C4-2B (cell line): ENCODE measurements around the gene CRTC3.

Source experiments
- H3K27ac ChIP-seq: fragments of 450-650 bp; 2 replicates; pipeline ENCODE4 v1.5.1; 2017
- CTCF ChIP-seq: fragments of 450-650 bp; conservative IDR thresholded peaks from 2 replicates; pipeline ENCODE4 v1.5.1; 2017; ENCODE audit warnings: mild to moderate bottlenecking
- ZFX ChIP-seq: fragments of 450-650 bp; IDR thresholded peaks from 2 replicates; pipeline ENCODE4 v1.6.1; 2017

The CRTC3 gene

GRCh38 chr15:90489514-90489913, 40.2 kb upstream of the CRTC3 start:
- H3K27ac ChIP-seq, result peak overlapping the region; percentile 35
- TF ChIP-seq CTCF, result no peak
- no peak for TF ChIP-seq ZFX

GRCh38 chr15:90489944-90490343, 39.8 kb upstream of the CRTC3 start:
- no peak for TF ChIP-seq CTCF
- no peak for TF ChIP-seq ZFX
- H3K27ac ChIP-seq, result no peak overlapping the region

- TF ChIP-seq ZFX, result no peak
- no peak for TF ChIP-seq CTCF
Observed at GRCh38 chr15:90493647-90494046, 36.1 kb upstream of the CRTC3 start.

GRCh38 chr15:90495067-90495466, 34.7 kb upstream of the CRTC3 start:
- no peak overlapping the region for H3K27ac ChIP-seq
- TF ChIP-seq CTCF, result no peak
- TF ChIP-seq ZFX, result no peak

More at GRCh38 chr15:90493647-90494046, 36.1 kb upstream of the CRTC3 start:
- no peak overlapping the region for H3K27ac ChIP-seq

- H3K27ac ChIP-seq, result no peak overlapping the region
- TF ChIP-seq ZFX (no peak), CTCF (no peak)
Observed at GRCh38 chr15:90496791-90497190, 32.9 kb upstream of the CRTC3 start.

GRCh38 chr15:90497376-90497775, 32.3 kb upstream of the CRTC3 start:
- no peak overlapping the region for H3K27ac ChIP-seq
- TF ChIP-seq ZFX (no peak), CTCF (no peak)

GRCh38 chr15:90497912-90498311, 31.8 kb upstream of the CRTC3 start:
- no peak for TF ChIP-seq ZFX
- no peak for TF ChIP-seq CTCF
- H3K27ac ChIP-seq, result no peak overlapping the region
